NCI-H82 treated with DMSO at 0.1 percent for 48 hours (cell line): ENCODE measurements around the gene NFATC3.

Source experiments
- DNase-seq: peaks from one replicate; lab custom pipeline; 2025; ENCODE audit not compliant: unreplicated experiment; lab: John Stamatoyannopoulos, UW

Gene NFATC3

GRCh38 chr16:68085259-68086071, at the start of gene NFATC3:
Gene NFATC3 (plus strand): TSS chr16:68085370. CDS start chr16:68085682, 312 bp downstream.
- DNase-seq, result peak; percentile 14

DNA sequence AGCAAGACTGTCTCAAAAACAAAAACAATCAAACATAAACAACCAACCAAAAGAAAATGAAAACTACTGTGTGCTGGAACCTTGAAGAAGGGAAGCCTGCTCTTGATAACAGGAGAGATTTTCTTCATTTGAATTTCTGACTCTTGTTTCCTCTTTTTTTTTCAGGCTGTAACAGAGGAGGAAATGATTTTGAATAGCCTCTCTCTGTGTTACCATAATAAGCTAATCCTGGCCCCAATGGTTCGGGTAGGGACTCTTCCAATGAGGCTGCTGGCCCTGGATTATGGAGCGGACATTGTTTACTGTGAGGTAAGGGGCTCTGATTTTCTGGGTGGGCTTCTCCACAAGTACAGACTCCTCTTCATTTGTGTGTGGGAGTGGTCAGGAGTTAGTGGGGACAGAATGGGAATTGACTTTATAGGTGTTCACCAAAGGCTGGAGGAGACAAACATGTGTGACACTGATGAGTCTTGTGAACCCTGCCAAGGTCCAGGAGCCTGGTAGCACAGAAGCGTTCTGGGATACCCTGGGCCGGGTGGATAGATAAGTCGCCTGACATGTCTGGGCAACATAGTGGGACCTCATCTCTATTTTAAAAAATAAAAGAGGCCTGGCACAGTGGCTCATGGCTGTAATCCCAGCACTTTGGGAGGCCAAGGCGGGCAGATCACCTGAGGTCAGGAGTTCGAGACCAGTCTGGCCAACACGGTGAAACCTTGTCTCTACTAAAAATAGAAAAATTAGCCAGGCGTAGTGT, 47.2 kb upstream of the NFATC3 start:
- no peak for DNase-seq

DNA sequence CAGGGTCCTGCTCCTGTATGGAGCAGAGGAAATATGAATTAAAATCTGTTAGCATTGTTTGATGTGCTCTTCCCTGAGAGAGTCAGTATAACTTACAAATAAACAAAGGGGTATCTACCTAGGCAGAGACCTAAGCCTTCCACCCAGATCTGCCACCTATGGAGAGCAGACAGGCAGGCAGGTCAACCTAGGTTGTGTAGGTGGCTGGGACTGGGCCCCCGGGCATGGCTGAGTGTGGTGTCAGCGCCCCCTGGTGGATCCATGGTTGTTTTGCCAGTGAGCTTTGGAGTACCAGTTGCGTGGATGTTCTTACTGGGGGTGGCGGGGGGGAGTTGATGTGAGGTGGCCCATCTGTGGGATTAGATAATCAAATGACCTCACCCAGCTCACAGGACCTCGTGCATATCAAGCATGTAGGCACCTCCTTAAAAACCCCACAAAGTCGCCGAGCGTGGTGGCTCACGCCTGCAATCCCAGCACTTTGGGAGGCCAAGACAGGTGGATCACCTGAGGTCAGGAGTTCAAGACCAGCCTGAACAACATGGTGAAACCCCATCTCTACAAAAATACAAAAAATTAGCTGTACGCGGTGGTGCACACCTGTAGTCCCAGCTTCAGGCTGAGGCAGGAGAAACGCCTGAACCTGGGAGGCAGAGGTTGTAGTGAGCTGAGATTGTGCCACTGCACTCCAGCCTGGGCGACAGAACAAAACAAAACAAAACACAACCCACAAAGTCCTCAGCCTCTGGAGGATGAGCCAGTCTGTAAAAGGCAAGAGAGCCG, 44.5 kb upstream of the NFATC3 start:
- DNase-seq, result peak; percentile 35

GRCh38 chr16:68041783-68042182, 43.4 kb upstream of the NFATC3 start:
- no peak for DNase-seq

GRCh38 chr16:68046106-68046505, 39.1 kb upstream of the NFATC3 start:
- peak; percentile 64 for DNase-seq

DNA sequence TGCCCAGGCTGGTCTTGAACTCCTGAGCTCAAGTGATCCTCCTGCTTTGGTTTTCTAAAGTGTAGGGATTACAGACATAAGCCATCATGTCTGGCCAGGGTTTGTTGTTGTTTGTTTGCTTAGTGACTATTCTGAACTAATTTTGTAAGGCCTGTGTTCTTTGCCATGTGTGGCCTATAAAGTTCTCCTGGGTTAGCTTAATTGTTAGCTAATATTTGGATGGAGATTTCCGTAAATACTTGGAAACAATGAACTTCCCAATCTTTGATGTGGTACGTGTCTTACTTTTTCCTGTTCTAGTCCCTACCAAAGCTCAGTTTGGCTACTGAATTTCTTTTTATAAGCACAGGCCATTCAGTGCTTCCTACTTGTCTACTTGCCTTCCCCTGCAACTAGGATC, 37.2 kb upstream of the NFATC3 start:
- no peak for DNase-seq

GRCh38 chr16:68049449-68049848, 35.7 kb upstream of the NFATC3 start:
- DNase-seq, result no peak

- DNase-seq, result no peak
Observed at GRCh38 chr16:68055395-68055794, 29.8 kb upstream of the NFATC3 start.

- no peak for DNase-seq
Observed at GRCh38 chr16:68059804-68060203, 25.4 kb upstream of the NFATC3 start.

DNA sequence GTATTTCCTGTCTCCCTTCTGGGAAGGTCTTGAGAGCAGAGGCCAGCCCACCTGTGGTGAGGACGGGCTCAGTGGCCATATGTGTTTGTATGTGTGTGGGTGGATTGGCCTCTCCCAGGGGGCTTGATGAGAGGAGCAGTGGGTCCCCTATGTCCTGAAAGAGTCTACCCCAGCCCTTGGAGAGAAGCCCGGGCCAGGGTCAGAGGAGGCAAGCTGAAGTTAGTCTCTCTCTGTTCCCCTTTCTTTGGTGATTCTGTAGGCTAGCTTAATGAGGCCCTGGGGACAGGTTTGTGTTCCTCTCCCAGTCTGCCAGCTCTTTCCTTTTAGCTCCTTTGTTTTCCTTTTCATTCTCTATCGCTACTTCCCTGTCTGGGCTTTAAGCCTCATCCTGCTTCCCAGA, 23.8 kb upstream of the NFATC3 start:
- DNase-seq, result no peak

DNA sequence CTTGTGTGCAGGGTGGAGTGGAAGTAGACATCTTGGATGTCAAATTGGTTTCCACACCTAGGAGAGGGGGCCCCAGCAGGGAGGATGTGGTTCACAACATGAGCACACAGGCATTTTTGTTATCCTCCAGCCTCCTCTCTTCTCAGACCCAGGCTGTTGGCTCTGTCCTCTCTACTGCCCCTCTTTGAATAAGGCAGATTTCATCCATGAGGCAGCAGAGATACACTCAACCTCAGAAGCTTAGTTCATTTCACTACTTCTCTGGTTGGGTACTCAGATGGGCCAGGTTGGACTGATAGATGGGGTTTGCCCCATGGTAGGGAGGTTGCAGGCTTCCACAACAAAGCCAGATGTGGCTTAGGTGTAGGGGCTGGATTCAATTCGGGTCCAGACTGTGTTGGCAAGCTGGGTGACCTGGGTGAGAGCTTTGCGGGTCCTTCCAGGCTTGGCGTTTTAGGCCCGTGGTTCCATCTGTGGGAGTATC, 22.2 kb upstream of the NFATC3 start:
- no peak for DNase-seq

GRCh38 chr16:68064791-68065365, 20.3 kb upstream of the NFATC3 start:
- DNase-seq, result peak; percentile 17

- no peak for DNase-seq
Observed at GRCh38 chr16:68065716-68066305, 19.4 kb upstream of the NFATC3 start.

GRCh38 chr16:68066763-68067162, 18.4 kb upstream of the NFATC3 start:
- no peak for DNase-seq

DNA sequence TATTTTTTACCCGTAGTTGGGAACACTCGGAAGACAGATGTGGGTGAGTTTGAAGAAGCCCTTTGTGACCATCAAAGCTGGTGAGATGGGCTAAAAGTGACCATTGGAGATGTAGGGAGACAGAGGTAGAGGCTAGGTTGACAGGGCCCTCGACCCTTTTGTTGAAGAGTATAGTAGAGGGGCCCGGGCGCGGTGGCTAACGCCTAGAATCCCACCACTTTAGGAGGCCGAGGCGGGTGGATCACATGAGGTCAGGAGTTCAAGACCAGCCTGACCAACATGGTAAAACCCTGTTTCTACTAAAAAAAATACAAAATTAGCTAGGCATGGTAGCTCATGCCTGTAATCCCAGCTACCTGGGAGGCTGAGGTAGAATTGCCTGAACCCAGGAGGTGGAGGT, 16.2 kb upstream of the NFATC3 start:
- DNase-seq, result no peak

DNA sequence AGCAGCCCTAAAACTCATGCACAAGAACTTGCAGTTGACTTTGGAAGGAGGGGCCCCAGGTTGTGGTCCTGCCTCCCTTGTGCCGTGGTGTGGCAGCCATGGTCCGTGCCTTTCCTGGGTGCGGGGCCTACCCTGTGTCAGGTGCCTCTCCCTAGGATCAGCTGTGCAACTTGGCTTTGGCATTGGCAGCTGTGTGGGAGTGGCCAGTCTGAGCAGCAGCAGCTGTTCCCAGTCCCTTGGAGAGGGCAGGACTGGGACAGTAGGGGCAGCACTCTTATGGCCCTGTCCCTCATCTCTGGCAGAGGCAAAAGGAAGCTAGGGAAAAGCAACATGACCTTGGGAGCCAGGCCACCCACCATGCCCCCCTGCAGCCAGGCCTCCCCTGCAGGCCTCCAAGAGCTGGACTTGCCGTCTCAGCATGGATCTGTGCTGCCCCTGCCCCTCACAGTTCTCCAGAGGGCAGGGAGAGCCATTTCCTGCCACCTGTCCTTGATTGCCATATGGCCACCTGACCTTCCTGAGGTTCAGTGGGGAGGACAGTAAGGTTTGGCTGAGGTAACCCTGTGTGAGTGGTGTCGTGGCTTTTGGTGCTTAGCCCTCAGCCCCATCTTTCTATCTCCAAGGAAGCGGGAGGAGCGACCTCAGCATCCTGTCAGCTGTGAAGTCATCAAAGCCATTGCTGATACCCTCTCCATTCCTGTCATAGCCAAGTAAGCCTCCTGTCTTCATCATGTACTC, 15.5 kb upstream of the NFATC3 start:
- DNase-seq, result peak; percentile 11

- DNase-seq, result no peak
Observed at GRCh38 chr16:68070249-68070730, 14.9 kb upstream of the NFATC3 start.

DNA sequence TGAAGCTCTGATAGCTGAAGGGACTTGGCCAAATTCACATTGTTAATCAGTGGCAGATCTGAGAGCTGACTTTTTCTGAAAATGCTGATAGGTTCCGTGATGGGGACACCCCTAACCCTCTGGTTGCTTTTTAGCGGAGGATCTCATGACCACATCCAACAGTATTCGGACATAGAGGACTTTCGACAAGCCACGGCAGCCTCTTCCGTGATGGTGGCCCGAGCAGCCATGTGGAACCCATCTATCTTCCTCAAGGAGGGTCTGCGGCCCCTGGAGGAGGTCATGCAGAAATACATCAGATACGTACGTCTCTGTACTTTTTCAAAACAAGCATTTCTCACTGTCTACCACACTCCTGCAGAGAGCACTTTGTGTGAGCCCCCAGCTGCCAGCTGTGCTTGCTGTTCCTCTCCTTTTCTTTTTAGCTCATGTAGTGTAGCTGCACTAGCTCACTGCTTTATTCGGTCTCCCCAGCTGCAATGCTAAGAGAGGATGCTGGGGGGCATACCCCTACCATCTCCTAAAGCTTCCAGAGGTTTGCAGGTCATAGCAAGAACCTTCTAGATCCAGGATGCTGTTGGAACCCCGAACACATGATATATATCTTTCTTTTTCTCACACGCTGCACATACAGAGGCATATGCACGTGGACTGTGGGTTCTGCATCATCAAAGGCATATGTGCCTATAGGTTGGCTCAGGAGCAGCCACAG, 14.2 kb upstream of the NFATC3 start:
- no peak for DNase-seq

DNA sequence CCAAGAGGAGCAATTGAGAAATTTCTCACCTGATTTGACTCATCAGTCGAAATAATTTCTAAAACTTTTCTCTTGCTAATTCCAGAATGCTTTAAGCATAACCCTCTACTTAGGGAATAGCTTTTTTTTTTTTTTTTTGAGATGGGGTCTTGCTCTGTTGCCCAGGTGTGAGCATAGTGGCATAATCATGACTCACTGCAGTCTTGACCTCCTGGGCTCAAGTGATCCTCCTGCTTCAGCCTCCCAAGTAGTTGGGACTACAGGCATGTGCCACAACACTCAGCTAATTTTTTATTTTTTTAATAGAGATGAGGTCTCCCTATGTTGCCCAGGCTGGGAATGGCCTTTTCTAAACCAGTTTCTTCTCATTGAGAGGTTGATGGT, 13.7 kb upstream of the NFATC3 start:
- no peak for DNase-seq
